KMS-11 (cell line): Measurements from ENCODE around the gene JAG2.

Experiments
- H2AFZ ChIP-seq: fragments of 200-600 bp; sonication (generic); 2 replicates; pipeline ENCODE4 v1.6.1; 2016; ENCODE audit warnings: antibody characterized with exemption, mixed run types, low read depth
- H3K27ac ChIP-seq: fragments of 200-600 bp; sonication (generic); 2 replicates; pipeline ENCODE4 v1.6.1; 2016; ENCODE audit warnings: mild to moderate bottlenecking, mixed run types
- H3K27me3 ChIP-seq: fragments of 200-600 bp; sonication (generic); 2 replicates; pipeline ENCODE4 v1.6.1; 2017; ENCODE audit warnings: mild to moderate bottlenecking, low read depth, mixed run types, moderate library complexity; ENCODE audit not compliant: insufficient read depth
- H3K36me3 ChIP-seq: fragments of 200-600 bp; sonication (generic); 2 replicates; pipeline ENCODE4 v1.6.1; 2017; ENCODE audit warnings: mild to moderate bottlenecking, mixed run types; ENCODE audit not compliant: insufficient read depth
- H3K4me1 ChIP-seq: fragments of 200-600 bp; sonication (generic); 2 replicates; pipeline ENCODE4 v1.6.1; 2016; ENCODE audit warnings: mild to moderate bottlenecking, low read depth, mixed run types; ENCODE audit not compliant: poor library complexity, severe bottlenecking
- H3K4me2 ChIP-seq: fragments of 200-600 bp; sonication (generic); 2 replicates; pipeline ENCODE4 v1.7.0; 2016; ENCODE audit warnings: mild to moderate bottlenecking, mixed run types
- H3K4me3 ChIP-seq: fragments of 200-600 bp; sonication (generic); IDR thresholded peaks from 2 replicates; pipeline ENCODE4 v1.6.1; 2017; ENCODE audit warnings: low read depth, low read length, mixed read lengths; ENCODE audit not compliant: insufficient read depth
- H3K79me2 ChIP-seq: fragments of 200-600 bp; sonication (generic); 2 replicates; pipeline ENCODE4 v1.6.1; 2016; ENCODE audit warnings: low read depth, mixed run types; ENCODE audit not compliant: insufficient read depth
- H3K9ac ChIP-seq: fragments of 200-600 bp; sonication (generic); 2 replicates; pipeline ENCODE4 v1.6.1; 2016; ENCODE audit warnings: mild to moderate bottlenecking, mixed run types
- H4K20me1 ChIP-seq: fragments of 200-600 bp; sonication (generic); 2 replicates; pipeline ENCODE4 v1.6.1; 2016; ENCODE audit warnings: mild to moderate bottlenecking, mixed run types; ENCODE audit not compliant: insufficient read depth
- TF ChIP-seq, protein P1 (sequence below): fragments of 200-600 bp; sonication (generic); conservative IDR thresholded peaks from 2 replicates; pipeline ENCODE4 v1.6.1; 2017; ENCODE audit warnings: low read depth, mild to moderate bottlenecking, antibody characterized with exemption, low read length, moderate library complexity, mixed read lengths

JAG2 gene

DNA sequence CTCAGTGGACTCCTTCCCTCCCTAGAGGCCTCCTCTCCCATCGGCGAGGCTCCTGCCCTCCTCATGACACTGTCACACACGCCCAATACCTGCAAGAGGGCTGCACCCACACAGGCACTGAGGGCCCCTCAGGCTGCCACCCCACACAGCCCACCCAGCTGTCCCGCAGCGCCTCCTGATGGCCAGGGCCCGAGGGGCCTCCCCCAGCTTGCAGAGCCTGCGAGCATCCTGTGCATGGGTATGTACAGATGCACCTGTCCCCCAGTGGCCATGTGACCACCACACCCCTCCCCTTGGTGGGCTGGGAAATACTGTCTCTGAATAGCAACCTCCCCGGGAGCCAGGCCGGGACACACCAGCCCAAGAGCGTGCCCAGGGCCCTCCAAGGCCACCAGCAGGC lies 31.5 kb upstream of the JAG2 start:
- TF ChIP-seq, protein P1, sequence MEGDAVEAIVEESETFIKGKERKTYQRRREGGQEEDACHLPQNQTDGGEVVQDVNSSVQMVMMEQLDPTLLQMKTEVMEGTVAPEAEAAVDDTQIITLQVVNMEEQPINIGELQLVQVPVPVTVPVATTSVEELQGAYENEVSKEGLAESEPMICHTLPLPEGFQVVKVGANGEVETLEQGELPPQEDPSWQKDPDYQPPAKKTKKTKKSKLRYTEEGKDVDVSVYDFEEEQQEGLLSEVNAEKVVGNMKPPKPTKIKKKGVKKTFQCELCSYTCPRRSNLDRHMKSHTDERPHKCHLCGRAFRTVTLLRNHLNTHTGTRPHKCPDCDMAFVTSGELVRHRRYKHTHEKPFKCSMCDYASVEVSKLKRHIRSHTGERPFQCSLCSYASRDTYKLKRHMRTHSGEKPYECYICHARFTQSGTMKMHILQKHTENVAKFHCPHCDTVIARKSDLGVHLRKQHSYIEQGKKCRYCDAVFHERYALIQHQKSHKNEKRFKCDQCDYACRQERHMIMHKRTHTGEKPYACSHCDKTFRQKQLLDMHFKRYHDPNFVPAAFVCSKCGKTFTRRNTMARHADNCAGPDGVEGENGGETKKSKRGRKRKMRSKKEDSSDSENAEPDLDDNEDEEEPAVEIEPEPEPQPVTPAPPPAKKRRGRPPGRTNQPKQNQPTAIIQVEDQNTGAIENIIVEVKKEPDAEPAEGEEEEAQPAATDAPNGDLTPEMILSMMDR, result no peak
- no peaks in the 10 kb centered on the region for H3K79me2 ChIP-seq
- no peak overlapping the region for H3K4me3 ChIP-seq
- no peaks in the 10 kb centered on the region for H3K36me3 ChIP-seq
- H3K4me2 ChIP-seq, result no peak overlapping the region
- H3K27ac ChIP-seq, result no peak overlapping the region
- no peaks in the 10 kb centered on the region for H3K4me1 ChIP-seq
- peaks cover 8% of the 10 kb centered on the region for H3K27me3 ChIP-seq
- H2AFZ ChIP-seq, result no peak overlapping the region
- no peak overlapping the region for H3K9ac ChIP-seq
- no peaks in the 10 kb centered on the region for H4K20me1 ChIP-seq

DNA sequence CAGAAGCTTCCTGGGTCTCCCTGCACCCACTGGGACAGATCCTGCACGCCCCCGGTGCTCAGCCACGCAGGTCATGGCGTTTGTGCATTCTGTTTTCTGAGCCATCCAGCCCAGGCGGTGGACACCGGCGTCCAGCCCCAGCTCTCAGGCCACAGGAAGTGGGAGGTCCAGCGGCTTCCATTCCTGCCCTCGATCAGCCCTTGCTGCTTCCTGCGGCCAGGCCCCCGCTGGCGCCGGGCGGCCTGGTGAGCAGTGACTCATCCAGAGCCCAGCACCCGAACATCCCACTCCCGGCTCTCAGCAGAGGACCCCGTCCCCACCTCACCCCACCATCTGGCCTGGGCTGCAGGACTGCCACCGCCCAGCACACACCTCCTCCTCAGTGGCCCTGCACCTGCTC lies 30.5 kb upstream of the JAG2 start:
- no peak overlapping the region for H3K27ac ChIP-seq
- H3K4me1 ChIP-seq, result peaks cover 4% of the 10 kb centered on the region
- peaks cover 12% of the 10 kb centered on the region for H3K27me3 ChIP-seq
- no peak overlapping the region for H3K4me2 ChIP-seq
- H3K4me3 ChIP-seq, result no peak overlapping the region
- H3K79me2 ChIP-seq, result no peaks in the 10 kb centered on the region
- TF ChIP-seq, protein P1, result no peak
- no peak overlapping the region for H3K9ac ChIP-seq
- H2AFZ ChIP-seq, result no peak overlapping the region
- no peaks in the 10 kb centered on the region for H4K20me1 ChIP-seq
- H3K36me3 ChIP-seq, result no peaks in the 10 kb centered on the region

DNA sequence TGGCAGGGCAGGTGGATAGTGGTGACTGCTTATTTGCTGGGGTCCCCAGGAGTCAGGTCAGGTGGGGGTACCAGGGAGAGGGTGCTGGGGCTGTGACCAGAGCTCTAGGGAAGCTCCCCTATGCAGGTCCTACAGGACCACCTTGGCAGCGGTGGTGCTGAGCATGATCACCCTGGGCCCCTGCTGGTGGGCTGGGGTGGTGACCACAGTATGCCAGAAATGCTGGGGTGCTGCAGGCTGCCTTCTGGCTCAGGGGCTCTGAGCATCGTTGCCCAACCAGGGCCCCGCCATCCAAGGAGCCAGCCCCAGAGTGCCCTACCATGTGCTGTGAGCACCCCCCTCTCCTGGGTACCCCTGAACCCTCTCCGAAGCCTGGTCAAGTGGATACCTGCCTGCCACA lies 30.0 kb upstream of the JAG2 start:
- Histone ChIP-seq H3K36me3 (no peaks in the 10 kb centered on the region), H3K27me3 (peaks cover 18% of the 10 kb centered on the region), H3K4me1 (peaks cover 4% of the 10 kb centered on the region), H3K79me2 (no peaks in the 10 kb centered on the region), H2AFZ (no peak overlapping the region), H3K4me2 (no peak overlapping the region), H3K27ac (no peak overlapping the region), H3K9ac (no peak overlapping the region), H4K20me1 (no peaks in the 10 kb centered on the region), H3K4me3 (no peak overlapping the region)
- TF ChIP-seq, protein P1, result no peak

DNA sequence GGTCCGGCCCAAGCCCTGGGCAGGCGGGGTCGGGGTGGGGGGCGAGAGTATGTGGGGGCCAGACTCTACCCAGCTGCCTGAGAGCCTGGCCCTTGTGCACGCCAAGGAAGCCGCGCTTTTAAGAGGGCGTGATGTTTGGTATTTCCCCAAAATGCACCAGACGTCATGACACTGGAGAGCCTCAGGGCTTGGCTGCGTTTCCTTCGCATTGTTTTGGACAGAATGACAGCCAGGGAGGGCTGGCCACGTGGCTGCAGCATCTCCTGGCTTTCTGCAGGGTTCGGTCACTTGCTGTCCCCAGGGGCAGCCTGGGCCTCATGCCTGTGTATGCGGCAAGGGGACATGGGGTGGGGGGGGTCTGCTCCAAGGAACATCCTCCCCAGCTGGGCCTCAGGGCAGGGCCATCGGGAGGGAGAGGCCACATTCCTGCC lies 28.6 kb upstream of the JAG2 start:
- H3K4me2 ChIP-seq, result no peak overlapping the region
- H3K27me3 ChIP-seq, result peaks cover 23% of the 10 kb centered on the region
- peaks cover 4% of the 10 kb centered on the region for H3K4me1 ChIP-seq
- no peak overlapping the region for H3K9ac ChIP-seq
- H3K79me2 ChIP-seq, result no peaks in the 10 kb centered on the region
- no peak overlapping the region for H3K4me3 ChIP-seq
- H3K27ac ChIP-seq, result no peak overlapping the region
- no peak overlapping the region for H2AFZ ChIP-seq
- TF ChIP-seq, protein P1, result no peak
- no peaks in the 10 kb centered on the region for H3K36me3 ChIP-seq
- no peaks in the 10 kb centered on the region for H4K20me1 ChIP-seq
